H9 (cell line): Measurements from ENCODE around the gene TMCC1. TPM values are rescaled to one million over a fixed set of nuclear protein-coding genes. Genes with fewer than 3 reads are reported as not detected.

Source experiments
- DNase-seq: peaks from one replicate; pipeline ENCODE4 v3.0.0-alpha.2; 2017
- H2AFZ ChIP-seq: one replicate; pipeline ENCODE4 v1.6.1; 2013; ENCODE audit warnings: mild to moderate bottlenecking, low read length, control low read depth, moderate library complexity
- H2AK5ac ChIP-seq: 2 replicates; pipeline ENCODE4 v1.6.1; 2013; ENCODE audit warnings: low read length, control low read depth, mixed read lengths; ENCODE audit not compliant: insufficient read length
- H2BK120ac ChIP-seq: one replicate; pipeline ENCODE4 v1.6.1; 2013; ENCODE audit warnings: low read depth, mild to moderate bottlenecking, low read length, control low read depth, inconsistent platforms; ENCODE audit not compliant: poor library complexity, severe bottlenecking
- H2BK12ac ChIP-seq: 2 replicates; pipeline ENCODE4 v1.6.1; 2013; ENCODE audit warnings: low read length, control low read depth, mixed read lengths, low read depth; ENCODE audit not compliant: insufficient read length
- H2BK15ac ChIP-seq: 2 replicates; pipeline ENCODE4 v1.6.1; 2013; ENCODE audit warnings: low read depth, low read length, control low read depth
- H2BK20ac ChIP-seq: one replicate; pipeline ENCODE4 v1.6.1; 2013; ENCODE audit warnings: low read depth, mild to moderate bottlenecking, low read length, control low read depth, inconsistent platforms; ENCODE audit not compliant: poor library complexity, severe bottlenecking
- H2BK5ac ChIP-seq: 2 replicates; pipeline ENCODE4 v1.6.1; 2013; ENCODE audit warnings: low read length, control low read depth, mixed read lengths; ENCODE audit not compliant: insufficient read length
- H3K14ac ChIP-seq: 2 replicates; pipeline ENCODE4 v1.6.1; 2013; ENCODE audit warnings: low read length, control low read depth; ENCODE audit not compliant: insufficient read depth
- H3K18ac ChIP-seq: 2 replicates; pipeline ENCODE4 v1.6.1; 2013; ENCODE audit warnings: low read depth, mild to moderate bottlenecking, mixed read lengths, low read length, control low read depth; ENCODE audit not compliant: insufficient read length
- H3K23ac ChIP-seq: 2 replicates; pipeline ENCODE4 v1.6.1; 2013; ENCODE audit warnings: low read length, control low read depth, mixed read lengths, low read depth; ENCODE audit not compliant: insufficient read length
- H3K23me2 ChIP-seq: 2 replicates; pipeline ENCODE4 v1.6.1; 2013; ENCODE audit warnings: low read depth, mild to moderate bottlenecking, mixed read lengths, low read length, control low read depth; ENCODE audit not compliant: insufficient read length, poor library complexity, severe bottlenecking
- H3K27ac ChIP-seq: 2 replicates; pipeline ENCODE4 v1.5.1; 2013; ENCODE audit warnings: low read length, control low read depth, mixed read lengths, low read depth; ENCODE audit not compliant: insufficient read length
- H3K27me3 ChIP-seq: 2 replicates; pipeline ENCODE4 v1.6.1; 2013; ENCODE audit warnings: low read length, control low read depth, inconsistent platforms; ENCODE audit not compliant: insufficient read depth
- H3K4ac ChIP-seq: 2 replicates; pipeline ENCODE4 v1.6.1; 2013; ENCODE audit warnings: low read depth, mild to moderate bottlenecking, control low read depth, inconsistent platforms, low read length, moderate library complexity
- H3K4me1 ChIP-seq: 2 replicates; pipeline ENCODE4 v1.6.1; 2013; ENCODE audit warnings: low read length, control low read depth, inconsistent platforms; ENCODE audit not compliant: insufficient read depth
- H3K4me2 ChIP-seq: 2 replicates; pipeline ENCODE4 v1.6.1; 2013; ENCODE audit warnings: low read length, control low read depth, mixed read lengths; ENCODE audit not compliant: insufficient read length, insufficient read depth
- H3K56ac ChIP-seq: 2 replicates; pipeline ENCODE4 v1.6.1; 2013; ENCODE audit warnings: low read depth, mild to moderate bottlenecking, mixed read lengths, low read length, control low read depth; ENCODE audit not compliant: insufficient read length
- H3K79me1 ChIP-seq: 2 replicates; pipeline ENCODE4 v1.6.1; 2013; ENCODE audit warnings: low read depth, mild to moderate bottlenecking, moderate library complexity, low read length, control low read depth, inconsistent platforms; ENCODE audit not compliant: insufficient read depth, poor library complexity, severe bottlenecking
- H3K79me2 ChIP-seq: 2 replicates; pipeline ENCODE4 v1.6.1; 2013; ENCODE audit warnings: low read length, control low read depth, inconsistent platforms; ENCODE audit not compliant: insufficient read depth
- H3K9ac ChIP-seq: 2 replicates; pipeline ENCODE4 v1.6.1; 2013; ENCODE audit warnings: low read length, control low read depth, mixed read lengths; ENCODE audit not compliant: insufficient read length; ENCODE audit errors: extremely low read depth
- H3K9me3 ChIP-seq: one replicate; pipeline ENCODE4 v1.6.1; 2013; ENCODE audit warnings: low read depth, low read length, inconsistent platforms; ENCODE audit not compliant: control insufficient read depth
- H3T11ph ChIP-seq: one replicate; pipeline ENCODE4 v1.6.1; 2013; ENCODE audit warnings: mild to moderate bottlenecking, low read length, control low read depth, inconsistent platforms
- H4K20me1 ChIP-seq: one replicate; pipeline ENCODE4 v1.6.1; 2013; ENCODE audit not compliant: control insufficient read depth, insufficient read length, insufficient read depth
- H4K5ac ChIP-seq: 2 replicates; pipeline ENCODE4 v1.6.1; 2013; ENCODE audit warnings: low read depth, mild to moderate bottlenecking, mixed read lengths, low read length, control low read depth; ENCODE audit not compliant: insufficient read length
- H4K8ac ChIP-seq: replicated peaks from 2 replicates; pipeline ENCODE4 v1.6.1; 2013; ENCODE audit warnings: low read length, control low read depth, mixed read lengths, low read depth; ENCODE audit not compliant: insufficient read length
- H4K91ac ChIP-seq: 2 replicates; pipeline ENCODE4 v1.6.1; 2013; ENCODE audit warnings: low read depth, mild to moderate bottlenecking, moderate library complexity, mixed read lengths, low read length, control low read depth; ENCODE audit not compliant: insufficient read length
- H3K27ac Mint-ChIP-seq, 3 experiments: 2 replicates in 2 of 3; 3 replicates in 1 of 3; pipeline ENCODE4 v1.8.0; 2020 to 2021; ENCODE audit warnings: mixed read lengths in 3 of 3, mild to moderate bottlenecking in 1 of 3, moderate library complexity in 1 of 3
- H3K27me3 Mint-ChIP-seq: 2 replicates; pipeline ENCODE4 v1.8.0; 2021; ENCODE audit warnings: low read depth, mild to moderate bottlenecking, moderate library complexity, mixed read lengths
- H3K36me3 Mint-ChIP-seq, 3 experiments: 2 replicates in 2 of 3; 3 replicates in 1 of 3; pipeline ENCODE4 v1.8.0; 2020 to 2021; ENCODE audit warnings: low read depth in 3 of 3, mixed read lengths in 3 of 3; ENCODE audit not compliant: insufficient read depth in 1 of 3
- H3K4me1 Mint-ChIP-seq, 2 experiments: 2 replicates each; pipeline ENCODE4 v1.8.0; 2020; ENCODE audit warnings: mixed read lengths in 2 of 2
- H3K4me3 Mint-ChIP-seq, 2 experiments: 2 replicates in 1 of 2; 3 replicates in 1 of 2; pipeline ENCODE4 v1.8.0; 2020 to 2021; ENCODE audit warnings: mild to moderate bottlenecking in 2 of 2, mixed read lengths in 2 of 2, moderate library complexity in 1 of 2
- H3K9me3 Mint-ChIP-seq, 2 experiments: 2 replicates in 1 of 2; 3 replicates in 1 of 2; pipeline ENCODE4 v1.8.0; 2020; ENCODE audit warnings: mild to moderate bottlenecking in 2 of 2, mixed read lengths in 2 of 2, moderate library complexity in 1 of 2
- CTCF ChIP-seq: fragments of 200-600 bp; sonication (generic); conservative IDR thresholded peaks from 3 replicates; pipeline ENCODE4 v1.8.0; 2021; ENCODE audit warnings: antibody characterized with exemption, mild to moderate bottlenecking
- WGBS: extraction: QIAGEN DNeasy Blood & Tissue Kit; methylation state at CpG from one replicate; pipeline ENCODE4 v1.1.7; 2013; ENCODE audit warnings: missing lambda C conversion rate, low lambda C conversion rate, mixed read lengths; ENCODE audit not compliant: insufficient read length; ENCODE audit errors: extremely low coverage; 5-methylcytosine and 5-hydroxymethylcytosine counted together
- total RNA-seq: library from RNA; stranded (reverse); gene quantifications from 2 replicates; pipeline ENCODE4 v1.2.1, GENCODE V29; 2021

Gene TMCC1
- total RNA-seq, 1 experiment from 2014 or later, result 24.4 TPM

- Histone ChIP-seq H2AK5ac (no peak overlapping the region), H3K18ac (no peak overlapping the region), H3K4me1 (peaks cover 5% of the 10 kb centered on the region; the same call in 1 of the 2 replicates), H3K9me3 (no peaks in the 10 kb centered on the region), H3K27me3 (no peaks in the 10 kb centered on the region), H2BK15ac (no peak overlapping the region), H3K4me2 (no peak overlapping the region), H3K23ac (no peak overlapping the region), H4K91ac (no peak overlapping the region), H3K14ac (no peak overlapping the region), H2BK5ac (no peak overlapping the region), H2BK12ac (no peak overlapping the region), H2BK120ac (no peak overlapping the region), H3K9ac (no peak overlapping the region), H2AFZ (no peak overlapping the region), H3T11ph (no peak overlapping the region), H3K23me2 (peaks cover 8% of the 10 kb centered on the region), H4K5ac (no peak overlapping the region), H3K4ac (no peak overlapping the region), H3K79me1 (peaks cover 6% of the 10 kb centered on the region), H3K79me2 (peaks cover 8% of the 10 kb centered on the region; the same call in 1 of the 2 replicates), H3K56ac (no peak overlapping the region), H4K20me1 (no peaks in the 10 kb centered on the region), H3K27ac (no peak overlapping the region), H2BK20ac (no peak overlapping the region), H4K8ac (no peak overlapping the region)
- H3K9me3 Mint-ChIP-seq, result no peaks in the 10 kb centered on the region
- TF ChIP-seq CTCF, result no peak
- WGBS, result no CpG with 5 or more reads among the region's 2 CpGs
- peaks cover 0 to 7% (median 2%) of the 10 kb centered on the region in 3 experiments; a peak in 3 of 7 replicates for H3K36me3 Mint-ChIP-seq
- H3K4me1 Mint-ChIP-seq, result peaks cover 28 to 30% of the 10 kb centered on the region in 2 experiments
- no peak for DNase-seq
- no peak overlapping the region for H3K4me3 Mint-ChIP-seq
- H3K27ac Mint-ChIP-seq, result no peak overlapping the region
- no peaks in the 10 kb centered on the region for H3K27me3 Mint-ChIP-seq
Observed at GRCh38 chr3:129890891-129891290, 2.6 kb downstream of the TMCC1 start.
